ENCODE measurements around the gene DAAM1. TPM values are rescaled to one million over a fixed set of nuclear protein-coding genes. Genes with fewer than 3 reads are reported as not detected.

The DAAM1 gene
- total RNA-seq, 6 donors from 2014 or later, result 34.4 to 94.4 (median 55.5) TPM

DNA sequence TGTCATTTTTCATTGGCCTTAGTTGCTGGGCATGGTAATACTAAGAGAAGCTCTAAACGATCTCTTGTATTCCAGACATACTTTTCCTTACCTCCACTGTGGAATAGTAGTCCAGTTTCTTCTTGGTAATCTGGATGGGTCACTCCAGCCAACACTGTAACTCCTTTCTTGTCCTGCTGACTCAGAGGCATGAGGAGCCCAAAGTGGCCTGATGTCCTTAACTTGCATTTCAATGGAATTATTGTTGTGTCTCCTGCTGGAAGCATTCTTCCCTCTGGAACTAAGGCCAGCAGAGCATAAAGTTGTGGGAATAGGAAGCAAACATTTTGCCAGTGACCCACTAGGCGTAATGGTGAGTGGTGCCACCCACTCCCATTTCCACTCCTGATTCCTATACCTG is 33.1 kb downstream of the DAAM1 start:
- 88% methylated on average over 2 of the region's 2 CpGs for WGBS, 2 donors
- TF ChIP-seq EP300 (IDR thresholded peaks at IDR 0.05), result no peak
- TF ChIP-seq CTCF (IDR thresholded peaks at IDR 0.05), result no peak
- Histone ChIP-seq H3K9me3 (no peaks in the 10 kb centered on the region), H3K27ac (no peak overlapping the region), H3K36me3 (no peaks in the 10 kb centered on the region), H3K4me1 (peaks cover 0 to 28% (median 20%) of the 10 kb centered on the region in 4 donors), H3K27me3 (no peaks in the 10 kb centered on the region), H3K4me3 (no peak overlapping the region)
- DNase-seq, result no peak
- ATAC-seq (ENCODE audit: low FRiP score in 2 of 2), result peak in 1 of 2 donors; percentile 29

GRCh38 chr14:59224341-59224740 is 35.9 kb downstream of the DAAM1 start:
- no peak overlapping the region for H3K4me3 ChIP-seq
- peaks cover 0 to 22% (median 16%) of the 10 kb centered on the region in 4 donors for H3K4me1 ChIP-seq
- no peaks in the 10 kb centered on the region for H3K27me3 ChIP-seq
- WGBS, 2 donors, result 91 to 96% methylated on average over 3 of the region's 3 CpGs
- no peaks in the 10 kb centered on the region for H3K36me3 ChIP-seq
- TF ChIP-seq EP300 (IDR thresholded peaks at IDR 0.05), result no peak
- no peak for DNase-seq
- H3K9me3 ChIP-seq, result no peaks in the 10 kb centered on the region
- ATAC-seq (ENCODE audit: low FRiP score in 2 of 2), result no peak
- H3K27ac ChIP-seq, result no peak overlapping the region

- Histone ChIP-seq H3K36me3 (no peaks in the 10 kb centered on the region), H3K9me3 (no peaks in the 10 kb centered on the region), H3K4me3 (no peak overlapping the region), H3K27me3 (no peaks in the 10 kb centered on the region), H3K27ac (no peak overlapping the region), H3K4me1 (peaks cover 0 to 30% (median 15%) of the 10 kb centered on the region in 4 donors)
- TF ChIP-seq POLR2AphosphoS5 (IDR thresholded peaks at IDR 0.05) (no peak), EP300 (IDR thresholded peaks at IDR 0.05) (no peak), POLR2A (IDR thresholded peaks at IDR 0.05) (no peak), CTCF (IDR thresholded peaks at IDR 0.05) (no peak)
- WGBS, 2 donors, result 86 to 97% methylated on average over 2 of the region's 2 CpGs
- DNase-seq, result no peak
- no peak for ATAC-seq (ENCODE audit: low FRiP score in 2 of 2)
Observed at GRCh38 chr14:59225281-59225680, 36.8 kb downstream of the DAAM1 start.

DNA sequence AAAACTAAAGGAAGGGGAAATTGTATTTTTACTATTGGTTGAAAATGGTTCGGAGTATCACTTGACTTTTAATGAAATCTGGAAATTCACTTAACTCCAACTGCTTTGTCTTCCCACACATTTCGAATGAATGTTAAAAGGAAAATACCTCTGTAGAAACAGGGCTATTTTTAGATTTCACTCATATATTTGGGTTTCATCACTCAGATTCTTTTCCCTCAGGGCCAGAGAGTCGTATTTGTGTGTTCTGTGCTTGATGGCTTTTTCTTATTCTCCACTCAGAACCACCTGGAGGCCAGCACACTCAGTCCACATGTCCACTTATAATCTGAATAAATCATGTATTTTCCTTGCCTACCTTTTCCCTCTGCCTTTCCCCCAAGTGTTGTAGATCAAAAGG is 40.0 kb downstream of the DAAM1 start:
- no peaks in the 10 kb centered on the region for H3K9me3 ChIP-seq
- TF ChIP-seq EP300 (IDR thresholded peaks at IDR 0.05), result no peak
- no peak for TF ChIP-seq POLR2AphosphoS5 (IDR thresholded peaks at IDR 0.05)
- no peak for TF ChIP-seq CTCF (IDR thresholded peaks at IDR 0.05)
- TF ChIP-seq POLR2A (IDR thresholded peaks at IDR 0.05), result no peak
- no peaks in the 10 kb centered on the region for H3K27me3 ChIP-seq
- no peak overlapping the region for H3K27ac ChIP-seq
- H3K36me3 ChIP-seq, result no peaks in the 10 kb centered on the region
- ATAC-seq (ENCODE audit: low FRiP score in 2 of 2), result no peak
- DNase-seq, result no peak
- 70 to 84% methylated on average over 3 of the region's 3 CpGs for WGBS, 2 donors
- no peak overlapping the region for H3K4me3 ChIP-seq
- peaks cover 0 to 14% (median 0%) of the 10 kb centered on the region in 4 donors for H3K4me1 ChIP-seq

GRCh38 chr14:59229653-59230406 is 41.4 kb downstream of the DAAM1 start:
- H3K9me3 ChIP-seq, result no peaks in the 10 kb centered on the region
- DNase-seq (no peak), ATAC-seq (ENCODE audit: low FRiP score in 2 of 2) (no peak)
- no peaks in the 10 kb centered on the region for H3K27me3 ChIP-seq
- peaks cover 0 to 14% (median 0%) of the 10 kb centered on the region in 4 donors for H3K4me1 ChIP-seq
- no peak overlapping the region for H3K4me3 ChIP-seq
- WGBS, 2 donors, result 74 to 84% methylated on average over 3 of the region's 3 CpGs
- H3K27ac ChIP-seq, result no peak overlapping the region
- no peaks in the 10 kb centered on the region for H3K36me3 ChIP-seq
- TF ChIP-seq POLR2A (IDR thresholded peaks at IDR 0.05) (no peak), POLR2AphosphoS5 (IDR thresholded peaks at IDR 0.05) (no peak), EP300 (IDR thresholded peaks at IDR 0.05) (no peak), CTCF (IDR thresholded peaks at IDR 0.05) (no peak)

Measured in upper lobe of left lung (tissue), 6 donors.